ENCODE measurements around the gene CAPZB. TPM values are rescaled to one million over a fixed set of nuclear protein-coding genes. Genes with fewer than 3 reads are reported as not detected.

The CAPZB gene
- total RNA-seq, 1 donor from 2014 or later, result 217 TPM

DNA sequence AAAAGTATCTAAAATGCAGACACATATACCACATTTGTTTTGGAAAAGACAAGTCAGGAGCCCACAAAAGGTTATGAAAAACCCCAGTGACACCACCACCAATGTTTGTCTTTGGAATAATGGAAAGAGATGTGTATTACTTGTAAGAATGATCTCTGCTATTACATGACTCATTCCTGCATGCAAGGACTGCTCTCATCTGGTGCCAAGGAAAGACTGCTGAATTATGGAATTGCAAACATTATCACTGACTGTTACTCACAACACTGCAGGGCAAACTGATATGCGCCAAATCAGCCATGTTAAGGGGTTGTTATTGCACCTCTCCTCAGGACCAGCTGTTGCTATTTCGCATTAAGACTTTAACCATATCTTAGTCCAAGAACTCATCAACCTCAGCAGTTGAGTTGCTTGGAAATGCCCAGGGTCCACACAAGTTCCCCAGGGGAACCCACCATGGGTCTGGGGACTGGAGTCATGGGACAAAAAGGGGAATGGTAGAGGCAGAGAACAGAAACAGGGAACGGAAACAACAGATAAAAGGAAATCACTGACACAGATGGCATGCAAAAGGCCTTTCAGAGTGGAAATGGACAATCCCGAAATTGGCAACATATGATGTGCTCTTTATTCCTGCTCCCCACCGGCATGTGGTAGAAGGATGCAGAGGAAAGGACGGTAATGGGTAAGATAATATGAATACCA is 34.4 kb downstream of the CAPZB start:
- no peaks in the 10 kb centered on the region for H3K27me3 ChIP-seq (ENCODE audit: low read depth)
- intact Hi-C loops (cut with micrococcal nuclease), result no loop called here
- TF ChIP-seq, protein P1, sequence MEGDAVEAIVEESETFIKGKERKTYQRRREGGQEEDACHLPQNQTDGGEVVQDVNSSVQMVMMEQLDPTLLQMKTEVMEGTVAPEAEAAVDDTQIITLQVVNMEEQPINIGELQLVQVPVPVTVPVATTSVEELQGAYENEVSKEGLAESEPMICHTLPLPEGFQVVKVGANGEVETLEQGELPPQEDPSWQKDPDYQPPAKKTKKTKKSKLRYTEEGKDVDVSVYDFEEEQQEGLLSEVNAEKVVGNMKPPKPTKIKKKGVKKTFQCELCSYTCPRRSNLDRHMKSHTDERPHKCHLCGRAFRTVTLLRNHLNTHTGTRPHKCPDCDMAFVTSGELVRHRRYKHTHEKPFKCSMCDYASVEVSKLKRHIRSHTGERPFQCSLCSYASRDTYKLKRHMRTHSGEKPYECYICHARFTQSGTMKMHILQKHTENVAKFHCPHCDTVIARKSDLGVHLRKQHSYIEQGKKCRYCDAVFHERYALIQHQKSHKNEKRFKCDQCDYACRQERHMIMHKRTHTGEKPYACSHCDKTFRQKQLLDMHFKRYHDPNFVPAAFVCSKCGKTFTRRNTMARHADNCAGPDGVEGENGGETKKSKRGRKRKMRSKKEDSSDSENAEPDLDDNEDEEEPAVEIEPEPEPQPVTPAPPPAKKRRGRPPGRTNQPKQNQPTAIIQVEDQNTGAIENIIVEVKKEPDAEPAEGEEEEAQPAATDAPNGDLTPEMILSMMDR (IDR thresholded peaks at IDR 0.05; ENCODE audit: borderline replicate concordance), result no peak
- H3K36me3 ChIP-seq, result no peaks in the 10 kb centered on the region
- no peak overlapping the region for H3K4me3 ChIP-seq
- H3K9me3 ChIP-seq (replicated peaks), result no peaks in the 10 kb centered on the region
- no peak for DNase-seq
- peaks cover 99% of the 10 kb centered on the region for H3K4me1 ChIP-seq
- peak overlapping the region; percentile 82 for H3K27ac ChIP-seq (replicated peaks)

DNA sequence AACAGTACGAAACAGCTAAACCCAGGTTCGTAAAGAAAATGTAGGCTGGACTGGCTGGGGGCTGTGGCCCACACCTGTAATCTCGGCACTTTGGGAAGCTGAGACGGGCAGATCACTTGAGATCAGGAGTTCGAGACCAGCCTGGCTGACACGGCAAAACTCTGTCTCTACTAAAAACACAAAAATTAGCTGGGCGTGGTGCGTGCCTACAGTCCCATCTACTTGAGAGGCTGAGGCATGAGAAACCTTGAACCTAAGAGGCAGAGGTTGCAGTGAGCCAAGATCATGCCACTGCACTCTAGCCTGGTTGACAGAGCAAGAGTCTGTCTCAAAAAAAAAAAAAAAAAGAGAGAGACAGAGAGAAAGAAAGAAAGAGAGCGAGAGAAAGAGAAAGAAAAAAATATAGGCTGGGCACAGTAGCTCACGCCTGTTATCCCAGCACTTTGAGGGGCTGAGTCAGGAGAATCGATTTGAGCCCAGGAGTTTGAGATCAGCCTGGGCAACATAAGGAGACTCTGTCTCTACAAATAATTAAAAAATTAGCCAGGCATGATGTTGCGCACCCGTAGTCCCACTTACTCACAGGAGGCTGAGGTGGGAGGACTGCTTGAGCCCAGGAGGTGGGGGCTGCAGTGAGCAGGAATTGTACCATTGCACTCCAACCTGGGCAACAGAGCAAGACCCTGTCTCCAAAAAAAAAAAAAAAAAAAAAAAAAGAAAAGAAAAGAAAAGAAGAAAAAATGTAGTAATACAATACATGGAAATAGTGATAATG is 35.7 kb downstream of the CAPZB start:
- H3K4me1 ChIP-seq, result peaks cover 99% of the 10 kb centered on the region
- peak overlapping the region; percentile 82 for H3K27ac ChIP-seq (replicated peaks)
- DNase-seq, result no peak
- H3K36me3 ChIP-seq, result no peaks in the 10 kb centered on the region
- H3K27me3 ChIP-seq (ENCODE audit: low read depth), result no peaks in the 10 kb centered on the region
- H3K4me3 ChIP-seq, result peak overlapping the region; percentile 7
- intact Hi-C loops (cut with micrococcal nuclease), result no loop called here
- TF ChIP-seq, protein P1 (IDR thresholded peaks at IDR 0.05; ENCODE audit: borderline replicate concordance), result no peak
- H3K9me3 ChIP-seq (replicated peaks), result no peaks in the 10 kb centered on the region

DNA sequence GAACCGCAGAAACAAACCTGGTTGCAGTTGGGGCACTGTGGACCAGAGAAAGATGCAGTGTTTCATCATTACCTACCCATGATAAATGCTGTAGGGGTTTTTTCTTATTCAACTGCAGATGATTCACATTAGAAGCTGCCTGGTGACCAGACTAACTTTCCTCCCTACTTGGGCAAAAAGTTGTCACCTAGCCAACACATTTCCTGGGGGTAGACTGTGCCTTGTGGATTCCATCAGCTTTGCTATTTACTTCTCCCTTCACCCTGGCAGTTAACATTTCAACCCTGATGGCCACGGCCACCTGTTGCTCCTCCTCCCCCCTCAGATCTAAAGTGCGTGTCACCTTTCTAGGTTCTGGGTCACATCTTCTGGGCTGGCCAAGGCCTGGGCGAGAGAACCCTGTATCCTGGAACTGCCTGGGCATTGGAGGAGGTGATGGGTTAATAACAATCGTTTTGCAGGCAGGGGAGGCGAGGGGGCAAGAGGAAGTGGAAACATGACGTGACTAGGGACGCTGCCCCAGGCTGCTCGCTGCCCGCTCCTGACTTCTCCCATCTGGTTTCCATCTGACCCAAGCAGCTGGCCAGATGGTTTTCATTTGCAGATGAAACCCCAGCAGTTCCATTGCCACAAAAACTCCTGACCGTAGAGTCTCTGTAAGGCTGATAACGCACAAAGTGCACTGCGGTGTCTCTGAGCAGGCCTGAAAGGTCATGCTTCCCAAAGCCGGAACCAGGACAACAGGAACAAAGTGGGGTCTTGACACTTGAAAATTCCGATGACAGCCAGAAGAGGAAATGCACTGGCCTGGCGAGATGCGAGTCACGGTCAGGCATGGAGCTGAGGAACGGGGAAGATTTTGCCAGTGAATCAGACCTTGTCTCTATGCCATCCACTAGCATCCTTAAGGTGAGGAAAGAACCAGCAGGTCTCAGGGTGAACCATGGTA is 36.6 kb downstream of the CAPZB start:
- Histone ChIP-seq H3K4me3 (peak overlapping the region; percentile 7), H3K36me3 (no peaks in the 10 kb centered on the region), H3K27me3 (ENCODE audit: low read depth) (no peaks in the 10 kb centered on the region), H3K9me3 (replicated peaks) (no peaks in the 10 kb centered on the region), H3K27ac (replicated peaks) (peak overlapping the region; percentile 82), H3K4me1 (peaks cover 99% of the 10 kb centered on the region)
- peak; percentile 66 for DNase-seq
- TF ChIP-seq, protein P1 (IDR thresholded peaks at IDR 0.05; ENCODE audit: borderline replicate concordance), result no peak
- intact Hi-C loops (cut with micrococcal nuclease), result no loop called here

DNA sequence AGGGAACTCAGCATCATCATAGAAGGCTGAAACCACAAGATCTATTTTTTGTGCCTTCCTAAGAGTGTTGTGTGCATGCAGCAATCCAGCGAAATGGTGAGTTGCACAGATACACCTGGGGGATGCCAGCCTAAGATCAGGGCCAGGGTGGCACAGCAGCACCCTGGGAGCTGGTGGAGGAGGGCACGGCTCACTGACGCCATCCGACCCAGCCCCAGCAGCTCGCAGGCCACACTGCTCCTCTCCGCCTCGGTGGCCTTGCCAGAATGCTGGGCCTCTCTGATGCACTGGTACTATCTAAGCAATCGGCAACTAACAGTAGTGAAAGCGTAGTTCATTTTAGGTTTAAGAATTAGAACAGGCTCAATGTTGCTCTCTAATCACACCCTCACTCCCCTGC is 37.8 kb downstream of the CAPZB start:
- intact Hi-C loops (cut with micrococcal nuclease), result no loop called here
- H3K36me3 ChIP-seq, result no peaks in the 10 kb centered on the region

More for the DNA sequence above, 37.8 kb downstream of the CAPZB start:
- DNase-seq, result no peak
- peak overlapping the region; percentile 82 for H3K27ac ChIP-seq (replicated peaks)
- H3K9me3 ChIP-seq (replicated peaks), result no peaks in the 10 kb centered on the region
- no peaks in the 10 kb centered on the region for H3K27me3 ChIP-seq (ENCODE audit: low read depth)
- no peak overlapping the region for H3K4me3 ChIP-seq
- peaks cover 99% of the 10 kb centered on the region for H3K4me1 ChIP-seq
- TF ChIP-seq, protein P1 (IDR thresholded peaks at IDR 0.05; ENCODE audit: borderline replicate concordance), result no peak
